ENCODE data around the gene C6orf52. TPM values are rescaled to one million over a fixed set of nuclear protein-coding genes. Genes with fewer than 3 reads are reported as not detected.

C6orf52 gene
- total and polyA plus RNA-seq, 9 of the 15 experiments (the other 6 are each of a cell fraction or from before 2014, with no cell fraction given): 6.7 to 37.0 (median 11.1) TPM

DNA sequence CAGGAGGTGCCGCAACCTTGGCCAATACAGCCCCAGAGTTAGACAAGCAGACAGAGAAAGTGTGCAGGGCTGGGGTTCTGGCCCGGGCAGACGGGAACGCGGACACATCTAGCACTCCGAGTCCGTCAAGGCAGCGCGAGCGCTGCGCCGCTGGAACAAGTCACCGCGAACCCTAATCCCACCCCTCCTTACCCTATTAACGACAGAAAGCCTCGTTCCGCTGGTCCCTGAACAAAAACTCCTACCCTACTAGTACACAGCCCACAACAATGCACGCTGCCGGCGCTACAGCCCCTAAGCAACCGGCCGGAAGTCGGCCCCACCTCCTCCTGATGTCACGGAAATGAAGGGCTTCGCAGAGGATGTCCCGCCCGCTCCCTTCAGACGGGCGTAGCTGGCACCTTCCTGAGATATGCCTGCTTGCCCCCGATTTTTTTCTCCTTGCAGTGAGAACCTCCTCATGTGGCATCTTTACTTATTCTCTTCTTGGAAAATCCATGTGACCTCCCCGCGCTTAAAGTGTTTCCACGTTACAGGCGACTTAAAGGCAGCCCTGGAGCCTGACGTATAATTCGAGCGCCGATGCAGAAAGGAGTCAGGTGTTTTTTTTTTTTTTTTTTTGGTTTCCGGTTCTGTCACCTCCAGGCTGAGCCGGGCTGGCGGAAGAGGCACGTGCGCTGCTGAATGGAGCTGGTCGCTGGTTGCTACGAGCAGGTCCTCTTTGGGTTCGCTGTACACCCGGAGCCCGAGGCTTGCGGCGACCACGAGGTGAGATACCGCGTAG is at the start of gene C6orf52, which contains the start of gene PAK1IP1 (continued):
- TF ChIP-seq, protein P1, sequence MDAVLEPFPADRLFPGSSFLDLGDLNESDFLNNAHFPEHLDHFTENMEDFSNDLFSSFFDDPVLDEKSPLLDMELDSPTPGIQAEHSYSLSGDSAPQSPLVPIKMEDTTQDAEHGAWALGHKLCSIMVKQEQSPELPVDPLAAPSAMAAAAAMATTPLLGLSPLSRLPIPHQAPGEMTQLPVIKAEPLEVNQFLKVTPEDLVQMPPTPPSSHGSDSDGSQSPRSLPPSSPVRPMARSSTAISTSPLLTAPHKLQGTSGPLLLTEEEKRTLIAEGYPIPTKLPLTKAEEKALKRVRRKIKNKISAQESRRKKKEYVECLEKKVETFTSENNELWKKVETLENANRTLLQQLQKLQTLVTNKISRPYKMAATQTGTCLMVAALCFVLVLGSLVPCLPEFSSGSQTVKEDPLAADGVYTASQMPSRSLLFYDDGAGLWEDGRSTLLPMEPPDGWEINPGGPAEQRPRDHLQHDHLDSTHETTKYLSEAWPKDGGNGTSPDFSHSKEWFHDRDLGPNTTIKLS (IDR thresholded peaks at IDR 0.05; ENCODE audit: borderline replicate concordance, low read depth): peak; percentile 82
- TF ChIP-seq CHD4 (IDR thresholded peaks at IDR 0.05; ENCODE audit: insufficient read depth, insufficient replicate concordance, low read depth, low read length, poor library complexity, severe bottlenecking) (no peak), EZH2 (IDR thresholded peaks at IDR 0.05; ENCODE audit: borderline replicate concordance, low read depth, low read length) (no peak), ARID2 (IDR thresholded peaks at IDR 0.05) (no peak), ZNF695 (CRISPR knock-in tag; IDR thresholded peaks at IDR 0.05) (no peak), KLF16 (IDR thresholded peaks at IDR 0.05) (no peak), PHF8 (IDR thresholded peaks at IDR 0.05; ENCODE audit: borderline replicate concordance, low read length) (peak; percentile 96), ZNF445 (CRISPR knock-in tag; IDR thresholded peaks at IDR 0.05; ENCODE audit: low read depth) (no peak), ZNF324 (CRISPR knock-in tag; IDR thresholded peaks at IDR 0.05) (no peak), FOS (IDR thresholded peaks at IDR 0.05; ENCODE audit: extremely low read depth, insufficient read length) (no peak), GATAD2B (IDR thresholded peaks at IDR 0.05; ENCODE audit: borderline replicate concordance) (peak; percentile 51; the same call in 1 of the 2 replicates), RFX7 (CRISPR knock-in tag; IDR thresholded peaks at IDR 0.05) (no peak), CBX2 (IDR thresholded peaks at IDR 0.05; ENCODE audit: insufficient read depth, low read length, poor library complexity, severe bottlenecking) (no peak), RB1 (IDR thresholded peaks at IDR 0.05; ENCODE audit: low read depth) (peak; percentile 75; the same call in 1 of the 2 replicates), JUNB (CRISPR knock-in tag; conservative IDR thresholded peaks at IDR 0.05) (no peak), KLF6 (CRISPR knock-in tag; IDR thresholded peaks at IDR 0.05; ENCODE audit: borderline replicate concordance) (peak; percentile 95), HNRNPLL (IDR thresholded peaks at IDR 0.05; ENCODE audit: low read depth, low read length, poor library complexity, severe bottlenecking) (peak; percentile 80)
- TF ChIP-seq, protein P2, sequence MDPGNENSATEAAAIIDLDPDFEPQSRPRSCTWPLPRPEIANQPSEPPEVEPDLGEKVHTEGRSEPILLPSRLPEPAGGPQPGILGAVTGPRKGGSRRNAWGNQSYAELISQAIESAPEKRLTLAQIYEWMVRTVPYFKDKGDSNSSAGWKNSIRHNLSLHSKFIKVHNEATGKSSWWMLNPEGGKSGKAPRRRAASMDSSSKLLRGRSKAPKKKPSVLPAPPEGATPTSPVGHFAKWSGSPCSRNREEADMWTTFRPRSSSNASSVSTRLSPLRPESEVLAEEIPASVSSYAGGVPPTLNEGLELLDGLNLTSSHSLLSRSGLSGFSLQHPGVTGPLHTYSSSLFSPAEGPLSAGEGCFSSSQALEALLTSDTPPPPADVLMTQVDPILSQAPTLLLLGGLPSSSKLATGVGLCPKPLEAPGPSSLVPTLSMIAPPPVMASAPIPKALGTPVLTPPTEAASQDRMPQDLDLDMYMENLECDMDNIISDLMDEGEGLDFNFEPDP (CRISPR knock-in tag; IDR thresholded peaks at IDR 0.05): no peak
- TF ChIP-seq, protein P3, sequence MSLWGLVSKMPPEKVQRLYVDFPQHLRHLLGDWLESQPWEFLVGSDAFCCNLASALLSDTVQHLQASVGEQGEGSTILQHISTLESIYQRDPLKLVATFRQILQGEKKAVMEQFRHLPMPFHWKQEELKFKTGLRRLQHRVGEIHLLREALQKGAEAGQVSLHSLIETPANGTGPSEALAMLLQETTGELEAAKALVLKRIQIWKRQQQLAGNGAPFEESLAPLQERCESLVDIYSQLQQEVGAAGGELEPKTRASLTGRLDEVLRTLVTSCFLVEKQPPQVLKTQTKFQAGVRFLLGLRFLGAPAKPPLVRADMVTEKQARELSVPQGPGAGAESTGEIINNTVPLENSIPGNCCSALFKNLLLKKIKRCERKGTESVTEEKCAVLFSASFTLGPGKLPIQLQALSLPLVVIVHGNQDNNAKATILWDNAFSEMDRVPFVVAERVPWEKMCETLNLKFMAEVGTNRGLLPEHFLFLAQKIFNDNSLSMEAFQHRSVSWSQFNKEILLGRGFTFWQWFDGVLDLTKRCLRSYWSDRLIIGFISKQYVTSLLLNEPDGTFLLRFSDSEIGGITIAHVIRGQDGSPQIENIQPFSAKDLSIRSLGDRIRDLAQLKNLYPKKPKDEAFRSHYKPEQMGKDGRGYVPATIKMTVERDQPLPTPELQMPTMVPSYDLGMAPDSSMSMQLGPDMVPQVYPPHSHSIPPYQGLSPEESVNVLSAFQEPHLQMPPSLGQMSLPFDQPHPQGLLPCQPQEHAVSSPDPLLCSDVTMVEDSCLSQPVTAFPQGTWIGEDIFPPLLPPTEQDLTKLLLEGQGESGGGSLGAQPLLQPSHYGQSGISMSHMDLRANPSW (CRISPR knock-in tag; IDR thresholded peaks at IDR 0.05): peak; percentile 78; the same call in 1 of the 2 replicates
- TF ChIP-seq, protein P4, sequence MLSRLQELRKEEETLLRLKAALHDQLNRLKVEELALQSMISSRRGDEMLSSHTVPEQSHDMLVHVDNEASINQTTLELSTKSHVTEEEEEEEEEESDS (CRISPR knock-in tag; IDR thresholded peaks at IDR 0.05): no peak
- TF ChIP-seq, protein P5, sequence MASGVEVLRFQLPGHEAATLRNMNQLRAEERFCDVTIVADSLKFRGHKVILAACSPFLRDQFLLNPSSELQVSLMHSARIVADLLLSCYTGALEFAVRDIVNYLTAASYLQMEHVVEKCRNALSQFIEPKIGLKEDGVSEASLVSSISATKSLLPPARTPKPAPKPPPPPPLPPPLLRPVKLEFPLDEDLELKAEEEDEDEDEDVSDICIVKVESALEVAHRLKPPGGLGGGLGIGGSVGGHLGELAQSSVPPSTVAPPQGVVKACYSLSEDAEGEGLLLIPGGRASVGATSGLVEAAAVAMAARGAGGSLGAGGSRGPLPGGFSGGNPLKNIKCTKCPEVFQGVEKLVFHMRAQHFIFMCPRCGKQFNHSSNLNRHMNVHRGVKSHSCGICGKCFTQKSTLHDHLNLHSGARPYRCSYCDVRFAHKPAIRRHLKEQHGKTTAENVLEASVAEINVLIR (CRISPR knock-in tag; IDR thresholded peaks at IDR 0.05): peak; percentile 98
